DMS153 treated with DMSO at 0.1 percent for 48 hours (cell line): ENCODE measurements around the gene NCMAP.
"Not testable (repeated sequence)": the region's sequence is repeated elsewhere in the genome, so short reads cannot be mapped to it uniquely, and the experiment has no call there.

Source experiments
- DNase-seq: peaks from one replicate; lab custom pipeline; 2025; ENCODE audit not compliant: unreplicated experiment; lab: John Stamatoyannopoulos, UW

The NCMAP gene

GRCh38 chr1:24555591-24556413, at the start of gene NCMAP:
NCMAP (plus strand) TSS chr1:24556087; CDS start chr1:24595431, 39,344 bp downstream.
- no peak for DNase-seq

DNA sequence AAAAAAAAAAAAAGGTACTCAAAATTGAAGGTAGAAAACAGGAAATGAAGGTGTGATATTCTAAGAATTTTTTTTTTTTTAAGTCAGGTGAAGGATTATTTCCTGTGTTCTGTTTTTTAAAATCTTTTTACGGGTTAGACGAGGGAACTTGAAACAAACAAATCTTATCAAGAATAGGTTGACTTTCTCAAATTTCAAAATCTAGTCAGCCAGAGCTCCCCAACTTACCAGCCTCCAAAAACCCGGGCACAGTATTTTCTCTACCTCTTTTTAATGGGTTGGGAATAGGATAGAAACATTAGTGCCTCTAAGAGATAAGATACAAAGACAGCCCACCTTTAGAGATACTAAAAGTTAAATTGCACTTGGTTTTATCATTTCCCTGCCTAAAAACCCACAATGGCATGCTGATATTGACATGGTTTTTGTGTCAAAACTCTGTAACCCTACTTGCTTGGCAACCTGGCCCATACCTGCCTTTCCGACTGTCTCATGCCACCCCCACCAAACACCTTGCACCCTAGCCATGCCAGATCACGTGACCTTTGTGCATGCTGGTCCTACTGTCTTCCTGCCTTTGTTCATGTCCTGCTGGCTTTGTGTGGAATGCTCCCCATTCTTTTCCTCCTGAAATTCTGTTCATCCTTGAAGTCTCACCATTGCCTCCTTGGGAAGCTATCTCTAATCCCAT, 49.1 kb upstream of the NCMAP start:
- DNase-seq, result no peak

- no peak for DNase-seq
Observed at GRCh38 chr1:24507405-24507804, 48.5 kb upstream of the NCMAP start.

DNA sequence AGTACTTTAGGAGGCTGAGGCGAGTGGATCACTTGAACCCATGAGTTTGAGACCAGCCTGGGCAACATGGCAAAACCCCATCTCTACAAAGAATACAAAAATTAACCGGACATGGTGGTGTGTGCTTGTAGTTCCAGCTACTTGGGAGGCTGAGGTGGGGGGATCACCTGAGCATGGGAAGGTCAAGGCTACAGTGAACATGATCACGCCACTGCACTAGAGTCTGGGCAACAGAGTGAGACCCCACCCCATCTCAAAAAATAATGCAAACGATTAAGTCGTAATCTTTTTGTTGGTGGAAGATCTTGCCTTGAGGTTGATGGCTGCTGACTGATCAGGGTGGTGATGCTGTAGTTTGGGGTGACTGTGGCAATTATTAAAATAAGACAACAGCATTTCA, 47.0 kb upstream of the NCMAP start:
- DNase-seq, result no peak

DNA sequence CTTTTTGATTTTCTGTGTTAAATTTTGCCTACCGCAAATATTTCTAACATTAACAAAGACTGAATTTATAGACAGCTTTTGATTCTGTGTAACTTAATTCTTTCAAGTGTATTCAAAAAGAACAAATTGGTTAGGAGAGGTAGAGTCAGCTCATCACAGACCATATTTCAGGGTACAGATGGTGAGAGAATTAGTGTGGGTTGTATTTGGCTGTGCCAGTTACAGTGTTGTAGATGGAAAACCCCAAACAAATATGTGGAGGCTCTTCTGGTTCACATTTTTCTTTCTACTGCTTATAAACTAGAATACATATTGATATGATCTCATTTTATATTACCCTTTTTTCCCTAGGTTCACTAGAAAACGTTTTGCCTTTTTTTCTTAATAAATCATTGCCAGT, 42.2 kb upstream of the NCMAP start:
- no peak for DNase-seq

DNA sequence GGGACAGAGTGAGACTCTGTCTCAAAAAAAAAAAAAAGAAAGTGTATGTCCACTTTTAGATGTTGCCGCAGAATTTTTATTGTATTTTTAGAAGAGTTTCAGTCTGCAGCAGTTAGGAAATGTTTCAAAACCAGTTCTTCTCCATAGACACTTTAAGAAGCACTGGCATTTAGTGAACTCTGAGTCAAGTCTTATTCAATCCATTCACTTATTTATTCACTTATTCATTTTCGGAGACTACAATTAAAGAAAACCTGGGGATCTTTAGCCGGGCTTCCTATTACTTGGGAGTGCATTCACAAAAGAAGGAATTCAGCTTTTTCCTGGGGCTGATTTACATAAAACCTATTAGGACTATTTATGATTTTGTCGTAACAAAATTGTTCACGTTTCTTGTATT, 40.9 kb upstream of the NCMAP start:
- no peak for DNase-seq

DNA sequence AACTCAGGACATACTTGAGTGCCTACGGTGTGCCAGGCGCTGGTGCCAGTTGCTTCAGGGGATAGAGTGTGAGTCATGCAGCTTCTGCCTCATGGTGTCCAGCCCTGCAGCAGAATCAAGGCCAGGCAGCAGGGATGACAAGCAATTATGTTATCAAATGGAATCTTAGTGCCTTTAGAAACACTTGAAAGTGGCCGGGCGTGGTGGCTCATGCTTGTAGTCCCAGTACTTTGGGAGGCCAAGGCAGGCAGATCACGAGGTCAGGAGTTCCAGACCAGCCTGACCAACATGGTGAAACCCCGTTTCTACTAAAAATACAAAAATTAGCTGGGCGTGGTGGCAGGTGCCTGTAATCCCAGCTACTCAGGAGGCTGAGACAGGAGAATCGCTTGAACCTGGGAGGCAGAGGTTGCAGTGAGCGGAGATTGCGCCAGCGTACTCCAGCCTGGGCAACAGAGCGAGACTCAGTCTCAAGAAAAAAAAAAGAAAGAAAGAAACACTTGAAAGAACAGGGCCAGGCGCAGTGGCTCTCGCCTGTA, 40.1 kb upstream of the NCMAP start:
- DNase-seq, result not testable (repeated sequence)

DNA sequence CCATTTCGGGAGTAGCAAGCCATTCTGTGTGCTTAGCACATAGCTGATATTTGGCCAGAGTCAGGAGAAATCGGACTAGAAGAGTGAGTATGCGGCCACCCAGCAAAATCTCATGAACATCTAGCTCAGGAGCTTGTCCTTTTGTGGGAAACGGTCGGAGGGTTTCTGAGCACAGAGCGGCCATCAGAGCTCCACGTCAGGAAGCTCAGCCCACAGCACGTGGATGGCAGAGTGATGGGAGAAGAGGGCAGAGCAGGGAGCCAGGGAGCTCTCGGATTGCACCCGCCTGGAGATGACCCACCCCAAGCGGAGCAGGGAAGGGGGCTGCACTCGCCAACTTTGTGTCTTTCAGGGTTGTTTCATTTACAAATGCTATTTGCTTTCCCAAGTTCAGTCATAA, 39.4 kb upstream of the NCMAP start:
- DNase-seq, result no peak

- DNase-seq, result no peak
Observed at GRCh38 chr1:24517898-24518297, 38.0 kb upstream of the NCMAP start.

DNA sequence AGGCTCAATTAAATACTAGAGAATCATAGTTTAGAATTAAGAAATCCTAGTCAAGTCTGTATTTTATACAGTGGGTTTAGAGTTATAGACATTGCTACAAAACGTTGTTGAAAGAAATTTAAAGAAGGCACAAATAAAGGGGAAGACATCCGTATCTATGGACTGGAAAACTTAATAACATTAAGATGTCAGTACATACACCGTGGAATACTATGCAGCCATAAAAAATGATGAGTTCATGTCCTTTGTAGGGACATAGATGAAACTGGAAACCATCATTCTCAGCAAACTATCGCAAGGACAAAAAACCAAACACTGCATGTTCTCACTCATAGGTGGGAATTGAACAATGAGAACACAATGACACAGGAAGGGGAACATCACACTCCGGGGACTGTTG, 35.6 kb upstream of the NCMAP start:
- not testable (repeated sequence) for DNase-seq

- DNase-seq, result no peak
Observed at GRCh38 chr1:24525606-24526005, 30.3 kb upstream of the NCMAP start.

GRCh38 chr1:24526045-24526444, 29.8 kb upstream of the NCMAP start:
- no peak for DNase-seq

DNA sequence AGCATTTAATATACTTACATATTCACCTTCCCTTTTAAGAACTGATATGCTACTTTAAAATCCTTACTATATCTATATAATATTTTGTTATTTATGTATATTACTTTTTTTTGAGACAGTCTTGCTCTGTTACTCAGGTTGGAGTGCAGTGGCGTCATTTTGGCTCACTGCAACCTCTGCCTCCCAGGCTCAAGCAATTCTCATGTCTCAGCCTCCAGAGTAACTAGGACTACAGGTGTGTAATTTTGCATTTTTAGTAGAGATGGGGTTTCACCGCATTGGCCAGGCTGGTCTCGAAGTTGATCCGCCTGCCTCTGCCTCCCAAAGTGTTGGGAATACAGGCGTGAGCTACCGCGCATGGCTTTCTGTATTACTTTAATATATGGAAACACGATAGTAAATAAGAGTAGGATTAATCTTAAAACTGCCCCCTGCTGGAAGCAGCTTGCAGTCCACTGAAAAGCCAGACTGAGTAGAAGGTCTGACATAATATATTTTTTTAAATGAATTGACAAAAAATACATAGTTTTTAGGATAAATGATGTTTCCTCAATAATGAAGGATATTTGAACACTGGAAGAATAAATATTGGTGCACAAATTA, 28.8 kb upstream of the NCMAP start:
- DNase-seq, result no peak

DNA sequence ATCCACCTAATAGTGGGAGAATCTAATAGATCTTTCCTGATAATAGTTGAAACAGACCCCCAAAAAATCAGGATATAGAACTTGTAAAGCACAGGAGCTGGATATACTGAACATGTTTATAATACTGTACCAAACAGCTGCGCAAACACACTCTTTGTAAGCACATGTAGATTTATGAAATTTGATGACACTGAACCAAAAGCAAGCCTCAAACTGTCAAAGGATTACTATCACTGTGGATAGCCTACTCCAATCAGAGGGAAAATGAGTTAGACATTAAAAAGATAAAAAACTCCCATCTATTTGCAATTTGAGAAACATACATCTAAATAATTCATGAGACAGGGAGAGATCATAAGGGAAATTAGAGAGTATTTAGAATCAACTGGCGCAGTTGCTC, 27.1 kb upstream of the NCMAP start:
- DNase-seq, result peak; percentile 76

DNA sequence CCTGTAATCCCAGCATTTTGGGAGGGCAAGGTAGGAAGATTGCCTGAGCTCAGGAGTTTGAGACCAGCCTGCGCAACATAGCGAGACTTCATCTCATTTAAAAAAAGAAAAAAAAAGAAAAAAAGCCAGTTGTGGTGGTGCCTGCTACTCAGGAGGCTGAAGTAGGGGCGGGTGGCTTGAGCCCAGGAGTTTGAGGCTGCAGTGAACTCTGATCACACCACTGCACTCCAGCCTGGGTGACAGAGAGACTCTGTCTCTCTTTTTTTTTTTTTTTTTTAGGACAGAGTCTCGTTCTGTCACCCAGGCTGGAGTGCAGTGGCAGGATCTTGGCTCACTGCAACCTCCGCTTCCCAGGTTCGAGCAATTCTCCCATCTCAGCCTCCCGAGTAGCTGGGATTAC, 26.6 kb upstream of the NCMAP start:
- not testable (repeated sequence) for DNase-seq

DNA sequence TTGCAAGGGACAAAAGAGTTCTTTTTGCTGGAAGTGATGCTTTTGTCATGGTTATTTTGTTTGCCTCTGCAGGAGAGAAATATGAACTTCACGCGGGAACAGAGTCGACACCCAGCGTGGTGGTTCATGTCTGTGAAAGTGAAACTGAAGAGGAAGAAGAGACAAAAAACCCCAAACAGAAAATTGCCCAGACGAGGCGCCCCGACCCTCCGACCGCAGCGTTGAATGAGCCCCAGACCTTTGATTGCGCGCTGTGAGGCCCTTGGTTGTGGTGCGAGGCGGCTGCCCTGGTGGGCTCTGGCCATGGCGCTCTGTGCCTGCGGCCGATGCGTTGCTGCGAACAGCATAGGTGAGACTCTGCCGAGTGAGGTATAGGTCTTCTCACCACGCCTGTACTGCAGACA, 20.9 kb upstream of the NCMAP start:
- no peak for DNase-seq

DNA sequence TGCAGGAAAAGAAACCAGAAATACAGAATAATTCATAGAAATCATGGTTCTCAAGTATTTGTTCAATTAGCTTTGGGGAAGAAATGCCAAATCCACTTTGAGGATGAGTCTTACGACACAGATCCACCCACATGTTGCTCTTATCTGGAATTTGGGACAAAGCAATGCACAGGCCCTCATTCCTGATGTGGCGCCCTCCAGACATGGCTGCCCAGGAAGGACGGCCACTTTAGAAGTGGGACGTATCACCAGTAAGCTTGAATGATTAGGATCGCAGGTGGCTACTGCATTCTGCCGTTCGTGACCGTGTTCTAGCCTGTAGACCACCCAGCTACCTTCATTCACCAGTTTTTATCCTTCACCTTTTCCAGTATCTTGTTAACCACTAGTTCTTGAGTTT, 20.1 kb upstream of the NCMAP start:
- DNase-seq, result no peak

DNA sequence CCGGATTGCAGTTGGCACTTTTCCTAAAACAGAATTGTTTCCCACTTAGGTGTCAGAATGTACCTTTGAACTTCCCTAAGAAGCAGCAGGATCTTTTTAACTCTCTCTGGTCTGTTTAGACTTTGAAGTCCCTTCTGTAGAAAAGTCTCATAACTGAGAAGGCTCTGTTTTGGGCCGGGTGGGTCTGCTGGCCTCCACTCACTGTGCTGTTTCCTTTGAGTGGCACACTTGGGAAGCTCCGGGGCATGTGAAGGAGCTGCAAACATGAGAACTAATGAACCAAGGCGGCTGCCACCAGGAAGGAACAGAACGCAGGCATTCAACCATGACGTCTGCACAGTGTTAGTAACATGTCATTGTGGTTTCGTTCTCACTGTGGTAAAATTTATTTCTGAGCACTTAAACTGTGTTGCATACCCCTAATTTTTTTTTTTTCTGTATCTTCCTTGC, 19.5 kb upstream of the NCMAP start:
- no peak for DNase-seq

DNA sequence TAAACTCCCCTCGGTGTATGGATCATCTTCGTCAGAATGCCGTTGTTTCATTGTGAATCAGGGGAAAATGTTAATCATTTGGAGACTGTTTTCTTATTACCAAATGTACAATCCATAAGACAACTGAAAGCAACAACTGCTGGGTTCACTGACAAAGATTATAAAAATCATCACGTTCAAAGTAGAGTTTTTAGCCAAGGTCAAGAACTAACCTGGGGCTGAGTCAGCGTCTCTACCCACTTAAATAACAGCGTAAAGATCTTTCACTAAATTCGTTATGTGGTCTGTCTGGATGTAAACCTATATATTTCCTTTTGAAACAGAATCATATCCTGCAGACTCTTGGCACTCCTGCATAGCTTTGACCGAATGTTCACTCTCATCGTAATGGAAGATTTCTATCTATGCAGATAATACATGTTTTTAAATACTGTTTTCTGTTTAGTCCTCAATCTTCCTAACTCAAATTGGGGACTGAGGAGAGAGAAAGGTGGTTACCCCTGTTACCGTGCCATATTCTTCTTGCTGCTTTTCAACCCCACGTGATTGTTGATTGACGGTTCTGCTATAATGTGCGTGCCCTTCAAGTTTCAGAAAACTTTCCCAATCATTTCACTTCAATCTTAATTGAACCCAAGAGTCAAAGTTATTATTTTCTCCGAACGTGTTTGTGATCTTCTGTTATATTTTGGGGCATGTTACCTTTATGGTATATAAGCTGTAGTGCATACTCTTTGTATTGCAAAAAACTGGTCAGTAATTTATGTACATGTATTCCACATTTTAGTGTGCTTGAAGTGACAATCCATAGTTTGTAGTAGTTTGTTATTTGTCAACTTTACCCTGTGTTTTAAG, 15.6 kb upstream of the NCMAP start:
- DNase-seq, result no peak

DNA sequence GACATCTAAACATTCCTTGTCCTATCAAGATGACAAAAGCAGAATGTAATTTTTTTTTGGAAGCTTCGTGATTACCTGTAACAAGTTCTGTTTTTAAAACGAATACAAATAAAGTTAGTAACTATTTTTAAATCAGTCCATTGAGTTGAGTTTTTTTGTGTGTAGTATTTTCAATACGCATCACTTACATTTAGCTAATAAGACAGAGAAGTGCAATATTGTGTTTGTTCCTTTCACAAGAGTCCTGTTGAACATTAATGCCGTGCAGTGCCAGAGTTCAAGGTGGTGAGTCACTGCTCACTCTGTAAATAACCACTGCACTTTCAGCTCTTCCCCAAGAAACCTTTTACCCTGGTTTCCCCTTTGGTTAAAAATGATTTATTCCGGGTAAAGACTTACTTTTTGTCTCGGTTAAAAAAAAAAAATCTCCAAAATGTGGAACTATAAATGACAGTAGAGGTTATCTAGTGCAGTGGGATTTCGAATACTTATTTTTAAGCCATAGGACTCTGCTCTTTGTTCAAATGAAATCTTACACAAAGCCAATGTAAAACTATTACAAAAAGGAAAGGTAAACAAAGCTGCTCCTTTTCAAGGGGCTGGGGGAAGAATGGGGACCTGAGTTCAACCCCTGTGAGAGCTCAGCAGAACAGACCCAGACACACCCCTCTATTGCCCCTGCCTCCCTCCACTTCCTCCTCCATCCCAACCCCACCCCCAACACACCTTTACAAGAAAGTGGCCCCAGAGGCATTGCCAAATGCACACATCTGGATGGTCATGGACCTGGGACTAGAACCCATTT, 14.8 kb upstream of the NCMAP start:
- no peak for DNase-seq
